ENCODE measurements around the gene CTNNA3.

Gene CTNNA3

DNA sequence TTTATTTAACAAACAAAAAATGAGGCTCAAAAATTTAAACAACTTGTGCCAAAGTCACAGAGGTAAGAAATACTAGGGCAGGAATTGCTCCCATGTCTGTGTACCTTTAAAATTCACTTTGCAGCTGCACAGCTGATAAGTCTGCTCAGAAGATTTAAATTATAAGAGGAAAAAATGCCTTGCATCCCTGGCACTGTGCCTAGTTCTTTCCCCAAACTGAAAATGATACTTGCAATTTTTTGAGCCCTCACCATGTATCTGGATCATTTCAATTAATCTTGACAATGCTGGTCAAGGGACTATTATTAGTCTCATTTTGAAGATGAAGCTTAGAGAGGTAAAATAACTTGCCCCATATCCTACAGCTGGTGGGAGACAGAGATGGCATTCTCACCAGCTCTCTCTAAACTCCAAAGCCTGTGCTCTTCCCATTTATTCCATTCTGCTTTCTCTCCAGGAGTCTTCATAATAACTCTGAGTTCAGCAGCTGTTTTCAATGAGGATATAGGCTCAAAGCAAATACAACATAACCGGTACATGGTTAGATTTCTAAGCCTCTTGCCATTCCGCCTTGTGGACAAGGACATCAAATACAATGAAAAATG, 1120.6 kb downstream of the CTNNA3 start:
- no peak for DNase-seq (ENCODE audit: low read depth in 2 of 2, low spot score in 1 of 2)

DNA sequence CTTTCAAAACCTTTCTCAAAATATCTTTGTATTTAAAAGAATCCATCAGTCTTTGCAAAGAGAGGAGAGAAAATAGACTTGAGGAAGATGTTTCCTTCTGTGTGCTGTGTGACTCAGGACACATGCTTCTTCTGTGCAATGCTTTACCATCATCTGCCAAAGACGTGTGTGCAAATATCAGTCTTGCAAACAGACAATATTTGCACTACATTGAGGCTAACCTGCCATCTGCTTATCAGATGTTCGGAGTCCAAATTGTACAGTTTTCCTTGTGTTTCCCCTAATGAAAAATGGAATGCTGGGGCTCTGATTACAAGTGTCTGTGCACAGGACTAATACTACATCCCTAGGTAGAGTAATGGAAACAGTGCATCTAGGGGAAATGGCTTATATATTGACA, 1123.3 kb downstream of the CTNNA3 start:
- DNase-seq (ENCODE audit: low read depth in 2 of 2, low spot score in 1 of 2): no peak

DNA sequence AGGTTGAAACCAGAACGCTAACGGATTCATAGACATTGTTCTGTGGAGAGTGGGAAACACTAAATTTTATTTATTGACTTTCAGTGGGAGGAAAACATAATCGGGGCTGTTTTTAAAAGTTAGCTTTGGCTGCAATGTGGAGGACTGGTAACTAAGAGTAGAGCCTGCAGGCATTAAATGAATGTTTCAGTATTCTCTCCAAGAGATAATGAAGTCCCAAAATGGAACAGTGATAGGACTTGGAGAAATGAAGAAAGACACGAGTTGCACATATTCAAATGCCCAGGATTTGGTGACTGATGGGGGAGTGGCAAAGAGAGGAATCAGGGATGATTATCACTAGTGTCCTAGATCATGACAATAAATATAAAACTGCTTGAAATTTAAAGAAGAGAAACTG, 1130.0 kb downstream of the CTNNA3 start:
- DNase-seq (ENCODE audit: low read depth in 2 of 2, low spot score in 1 of 2): no peak

DNA sequence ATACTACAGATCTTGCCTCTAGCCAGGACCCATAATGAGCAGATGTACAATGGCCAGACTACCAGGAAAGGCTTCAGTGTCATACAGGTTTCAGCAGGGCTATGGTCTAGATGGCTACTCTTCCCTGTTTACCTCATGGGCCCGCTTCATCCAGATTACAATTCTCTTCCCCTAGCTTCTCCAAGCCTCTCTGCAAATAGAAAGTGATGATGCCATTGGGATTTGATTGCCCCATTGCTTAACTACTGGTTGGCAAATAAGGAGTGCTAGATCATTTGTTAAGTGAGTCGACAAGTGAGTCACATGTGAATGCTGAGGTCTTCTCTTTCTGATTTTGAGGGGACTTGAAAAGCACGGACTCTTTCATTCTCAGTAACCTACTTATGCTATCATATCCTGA, 1131.7 kb downstream of the CTNNA3 start:
- DNase-seq (ENCODE audit: low read depth in 2 of 2, low spot score in 1 of 2): no peak

DNA sequence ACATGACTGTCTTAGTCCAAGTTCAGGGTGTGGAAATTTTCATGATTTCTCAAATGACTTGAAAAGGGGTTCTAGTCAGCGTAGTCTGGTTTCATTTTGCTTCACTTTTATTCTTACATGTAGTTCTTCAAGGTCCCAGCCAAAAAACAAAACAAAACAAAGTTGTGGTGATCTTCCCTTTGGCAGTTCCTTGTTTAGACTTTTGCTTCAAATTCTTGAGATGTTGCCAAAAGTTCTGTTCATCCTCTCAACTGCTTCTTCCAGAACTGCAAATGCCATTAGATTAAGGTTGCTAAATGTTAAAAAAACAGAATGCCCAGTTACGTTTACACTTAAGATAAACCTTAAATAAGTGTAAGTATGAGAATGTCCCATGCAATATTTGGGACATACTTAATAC, 1140.9 kb downstream of the CTNNA3 start:
- DNase-seq (ENCODE audit: low read depth in 2 of 2, low spot score in 1 of 2): no peak

- no peak for DNase-seq (ENCODE audit: low read depth in 2 of 2, low spot score in 1 of 2)
Observed at GRCh38 chr10:66552331-66552730, 1143.7 kb downstream of the CTNNA3 start.

DNA sequence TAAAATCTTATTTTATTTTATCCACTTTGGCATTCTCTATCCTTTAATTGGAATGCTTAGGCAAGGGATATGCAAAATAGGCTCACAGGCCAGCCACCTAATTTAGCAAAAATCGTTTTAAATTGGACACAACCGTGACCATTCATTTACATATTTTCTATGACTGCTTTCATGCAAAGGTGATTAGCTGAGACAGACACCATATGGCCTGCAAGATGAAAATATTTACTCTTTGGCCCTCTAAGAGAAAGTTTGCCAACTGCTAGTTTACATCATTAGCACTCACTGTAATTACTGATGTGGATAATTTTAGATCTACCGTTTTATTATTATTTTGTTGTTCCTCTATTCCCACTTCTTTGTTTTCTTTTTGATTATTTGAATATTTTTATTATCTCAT, 1145.6 kb downstream of the CTNNA3 start:
- no peak for DNase-seq (ENCODE audit: low read depth in 2 of 2, low spot score in 1 of 2)

GRCh38 chr10:66538908-66539307, 1157.1 kb downstream of the CTNNA3 start:
- no peak for DNase-seq (ENCODE audit: low read depth in 2 of 2, low spot score in 1 of 2)

- DNase-seq (ENCODE audit: low read depth in 2 of 2, low spot score in 1 of 2): no peak
Observed at GRCh38 chr10:66538371-66538770, 1157.6 kb downstream of the CTNNA3 start.

DNA sequence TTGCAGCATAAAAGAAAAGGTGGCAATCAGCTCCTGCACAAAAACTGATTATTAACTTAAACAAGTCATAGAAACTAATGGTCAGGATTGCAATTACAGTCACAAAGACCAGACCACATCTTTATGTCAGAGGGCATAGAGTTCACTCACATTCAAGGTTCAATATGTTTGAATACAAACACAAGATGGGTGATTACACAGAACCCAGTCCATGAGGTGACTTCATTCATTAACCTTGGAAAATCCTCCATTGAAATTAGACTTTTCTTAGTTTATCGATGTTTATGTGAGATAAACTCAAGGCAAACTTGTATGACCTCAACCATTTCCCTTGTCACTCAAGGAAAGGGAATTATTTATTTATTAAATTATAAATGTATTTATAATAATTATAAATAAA, 1158.8 kb downstream of the CTNNA3 start:
- no peak for DNase-seq (ENCODE audit: low read depth in 2 of 2, low spot score in 1 of 2)

GRCh38 chr10:66535439-66535838, 1160.6 kb downstream of the CTNNA3 start:
- no peak for DNase-seq (ENCODE audit: low read depth in 2 of 2, low spot score in 1 of 2)

DNA sequence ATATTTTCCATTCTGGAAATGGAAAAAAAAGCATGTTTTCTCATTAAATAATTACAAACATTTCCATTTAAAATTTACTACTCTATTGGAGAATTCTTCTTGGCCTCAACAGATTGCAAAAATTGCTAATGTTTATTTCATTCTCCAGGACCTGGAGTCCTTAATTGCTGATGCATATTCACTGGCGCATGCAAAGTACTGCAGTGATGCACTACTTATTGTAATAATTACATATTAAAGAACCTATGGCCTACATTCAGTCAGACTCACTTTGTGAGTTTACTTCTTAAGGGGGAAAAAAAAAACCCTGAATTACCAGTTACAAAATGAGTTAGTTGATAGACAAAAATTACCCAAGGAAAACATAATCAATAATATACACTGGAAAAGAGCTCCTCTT, 1161.1 kb downstream of the CTNNA3 start:
- DNase-seq (ENCODE audit: low read depth in 2 of 2, low spot score in 1 of 2): no peak

- no peak for DNase-seq (ENCODE audit: low read depth in 2 of 2, low spot score in 1 of 2)
Observed at GRCh38 chr10:66521506-66521905, 1174.5 kb downstream of the CTNNA3 start.

GRCh38 chr10:66519616-66520015, 1176.4 kb downstream of the CTNNA3 start:
- no peak for DNase-seq (ENCODE audit: low read depth in 2 of 2, low spot score in 1 of 2)

GRCh38 chr10:66514666-66515065, 1181.3 kb downstream of the CTNNA3 start:
- no peak for DNase-seq (ENCODE audit: low read depth in 2 of 2, low spot score in 1 of 2)

DNA sequence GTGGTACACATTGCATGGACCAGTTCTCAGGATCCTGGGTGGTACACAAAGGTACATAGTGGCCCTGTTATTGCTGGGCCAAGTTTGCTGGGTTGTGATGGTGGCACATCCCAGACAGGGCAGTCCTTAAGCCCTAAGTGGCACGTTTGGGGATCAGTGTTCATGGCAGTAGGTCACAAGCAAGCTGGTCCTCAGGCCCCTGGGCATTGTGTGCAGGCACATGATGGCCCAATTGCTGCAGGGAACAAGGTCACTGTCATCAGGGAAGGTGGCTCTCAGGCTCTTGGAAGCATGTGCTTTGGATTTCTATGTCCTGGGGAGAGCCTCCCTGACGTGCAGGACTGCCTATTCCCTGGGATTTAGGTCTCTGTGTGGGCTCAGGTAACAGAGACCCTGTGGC, 1182.5 kb downstream of the CTNNA3 start:
- no peak for DNase-seq (ENCODE audit: low read depth in 2 of 2, low spot score in 1 of 2)

DNA sequence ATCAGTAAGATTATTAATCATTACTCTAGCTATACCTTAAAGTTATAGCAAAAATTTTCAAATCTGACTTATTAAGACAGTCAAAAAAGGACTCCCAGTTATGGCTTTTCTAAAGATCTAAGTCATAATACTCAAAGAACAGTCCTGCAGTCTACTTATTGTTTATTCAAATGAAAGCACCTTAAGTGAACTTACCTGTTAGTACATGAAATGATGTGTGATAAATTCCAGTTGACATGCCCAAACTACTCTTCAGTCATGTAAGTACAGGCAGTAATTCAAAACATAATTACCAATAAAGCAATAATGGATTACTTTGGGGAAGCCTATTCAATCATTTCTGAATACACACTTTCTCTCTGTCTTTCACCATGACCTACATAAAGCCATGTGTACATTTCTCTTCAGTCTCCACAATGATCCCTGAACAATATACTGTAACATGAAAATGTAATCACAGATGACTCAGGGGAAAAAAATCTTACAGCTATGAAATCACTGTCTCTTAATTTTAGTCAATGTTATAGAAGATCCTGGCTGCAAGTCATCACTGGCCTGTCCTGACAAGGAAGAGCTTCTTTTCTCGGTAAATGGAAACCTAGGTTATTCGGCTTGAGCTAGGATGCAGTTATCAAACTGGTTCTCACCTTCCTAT, 1190.9 kb downstream of the CTNNA3 start:
- no peak for DNase-seq (ENCODE audit: low read depth in 2 of 2, low spot score in 1 of 2)

DNA sequence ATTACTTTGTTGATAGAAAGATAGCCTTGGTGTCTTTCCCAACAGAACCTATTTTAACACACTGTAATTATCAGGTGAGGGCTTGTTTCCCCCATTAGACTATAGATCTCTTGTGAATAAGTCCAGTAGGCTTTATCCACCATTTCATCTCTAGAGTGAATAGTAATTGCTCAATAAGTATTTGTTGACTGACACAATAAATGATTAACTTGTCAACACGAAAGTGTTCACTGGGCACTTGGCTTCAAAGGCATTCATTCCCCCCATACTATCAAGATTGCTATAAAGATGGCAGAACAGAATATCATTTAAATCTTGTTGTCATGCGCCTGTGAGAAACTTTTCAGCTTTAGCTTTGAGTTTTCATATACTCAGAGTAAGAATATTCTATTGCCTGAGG, 1194.6 kb downstream of the CTNNA3 start:
- no peak for DNase-seq (ENCODE audit: low read depth in 2 of 2, low spot score in 1 of 2)

GRCh38 chr10:66483966-66484365, 1212.0 kb downstream of the CTNNA3 start:
- DNase-seq (ENCODE audit: low read depth in 2 of 2, low spot score in 1 of 2): no peak

DNA sequence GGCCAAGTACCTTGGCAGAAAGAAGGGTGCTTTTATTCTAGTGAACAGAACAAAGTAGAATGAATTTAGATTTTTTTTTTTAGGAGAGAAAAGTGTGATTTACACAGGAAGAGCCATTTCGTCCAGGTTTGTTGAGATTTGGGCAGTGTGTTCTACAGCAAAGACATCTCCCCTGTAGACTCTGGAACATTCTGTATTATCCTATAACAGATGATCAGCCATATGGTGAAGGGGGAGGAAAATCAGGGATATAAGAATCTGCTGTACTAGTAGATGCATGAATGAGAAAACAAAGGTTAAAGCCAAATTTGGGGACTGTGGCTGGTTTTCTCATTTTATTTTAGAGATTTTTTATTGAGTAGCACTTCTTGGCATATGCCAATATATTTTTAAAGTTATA, 1223.8 kb downstream of the CTNNA3 start:
- no peak for DNase-seq (ENCODE audit: low read depth in 2 of 2, low spot score in 1 of 2)

DNA sequence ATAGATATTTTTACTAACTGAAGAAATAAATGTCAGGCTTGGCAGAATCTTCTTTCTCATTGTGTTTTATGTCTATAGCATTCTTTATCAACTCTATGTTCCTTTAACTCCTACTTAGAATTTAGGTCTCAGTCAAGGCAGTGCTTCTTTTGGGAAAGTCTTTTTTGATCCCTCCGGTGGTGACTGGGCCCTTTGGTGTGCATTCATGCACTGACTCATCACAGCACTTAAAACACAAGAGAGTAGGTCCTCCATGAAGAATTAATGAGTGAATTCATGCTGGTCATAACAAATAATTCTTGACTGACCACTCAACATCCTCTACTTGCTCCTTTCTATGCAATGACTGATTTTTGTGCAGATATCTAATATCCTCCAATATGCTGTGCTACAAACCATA, 1229.0 kb downstream of the CTNNA3 start:
- no peak for DNase-seq (ENCODE audit: low read depth in 2 of 2, low spot score in 1 of 2)

- no peak for DNase-seq (ENCODE audit: low read depth in 2 of 2, low spot score in 1 of 2)
Observed at GRCh38 chr10:66466622-66467021, 1229.4 kb downstream of the CTNNA3 start.

DNA sequence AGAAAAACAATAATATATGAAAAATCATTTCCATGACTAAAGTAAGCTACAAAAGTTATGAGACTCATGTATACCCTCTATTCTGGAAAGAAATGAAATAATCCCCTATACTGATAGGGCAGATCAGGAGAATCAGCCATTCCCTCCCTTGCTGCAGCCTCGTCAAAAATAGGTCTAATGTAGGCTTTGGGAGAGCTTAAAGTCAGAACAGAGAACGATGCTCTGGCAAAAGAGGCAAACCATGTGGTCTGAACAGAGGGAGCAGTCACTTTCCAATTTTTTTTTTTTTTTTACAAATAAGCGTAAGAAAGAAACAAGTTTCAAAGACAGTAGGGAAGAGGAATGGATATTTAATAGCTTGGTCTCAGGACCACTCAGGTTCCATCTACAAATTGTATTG, 1232.4 kb downstream of the CTNNA3 start:
- no peak for DNase-seq (ENCODE audit: low read depth in 2 of 2, low spot score in 1 of 2)
